CD4-positive, alpha-beta T cell (primary cell): ENCODE data around the gene UBL4B. TPM values are rescaled to one million over a fixed set of nuclear protein-coding genes. Genes with fewer than 3 reads are reported as not detected.

ENCODE experiments used
- ATAC-seq: fragments of 200-7000 bp; cut with Tn5 transposase; one replicate; pipeline ENCODE4 v1.10.0; 2022; ENCODE audit warnings: mild to moderate bottlenecking; ENCODE audit not compliant: poor library complexity
- CTCF ChIA-PET: fragments of 350-600 bp; sonication (Branson Sonifier 250); formaldehyde crosslinking; loops from one replicate; lab custom pipeline; 2021; ENCODE audit warnings: antibody characterized with exemption, inconsistent platforms; lab: Charles Lee
- POLR2A ChIA-PET: fragments of 350-600 bp; sonication (Branson Sonifier 250); formaldehyde crosslinking; loops from one replicate; lab custom pipeline; 2021; ENCODE audit warnings: antibody characterized with exemption, inconsistent platforms; lab: Charles Lee
- DNase-seq, 14 experiments: peaks; one replicate each; pipeline ENCODE4 v3.0.0-alpha.2; 2013 to 2020; ENCODE audit warnings: mixed read lengths in 2 of 14
- H3K27ac ChIP-seq, 2 donors: one replicate each; pipeline versions ENCODE4 v1.5.1 to v1.7.0; 2013; ENCODE audit warnings: low read length in 2 of 2, low read depth in 1 of 2, mild to moderate bottlenecking in 1 of 2
- H3K27me3 ChIP-seq, 2 experiments: 1 replicate in 1 of 2; 2 replicates in 1 of 2; pipeline versions ENCODE4 v1.6.1 to v1.7.0; 2013; ENCODE audit warnings: low read length in 2 of 2, control low read depth in 1 of 2, mild to moderate bottlenecking in 1 of 2, moderate library complexity in 1 of 2; ENCODE audit not compliant: insufficient read depth in 2 of 2, control insufficient read depth in 1 of 2
- H3K36me3 ChIP-seq: one replicate; pipeline ENCODE4 v1.6.1; 2013; ENCODE audit warnings: low read length, control low read depth; ENCODE audit not compliant: insufficient read depth
- H3K4me1 ChIP-seq: one replicate; pipeline ENCODE4 v1.6.1; 2013; ENCODE audit warnings: low read length, control low read depth; ENCODE audit not compliant: insufficient read depth
- H3K4me3 ChIP-seq: one replicate; pipeline ENCODE4 v1.5.1; 2013; ENCODE audit warnings: mild to moderate bottlenecking, low read length, moderate library complexity
- H3K9me3 ChIP-seq, 2 experiments: 1 replicate in 1 of 2; 2 replicates in 1 of 2; pipeline versions ENCODE4 v1.6.1 to v1.7.0; 2013; ENCODE audit warnings: low read length in 2 of 2, mild to moderate bottlenecking in 2 of 2, control low read depth in 1 of 2, moderate library complexity in 1 of 2; ENCODE audit not compliant: control insufficient read depth in 1 of 2, insufficient read depth in 1 of 2
- H3K27ac Mint-ChIP-seq: one replicate; pipeline ENCODE4 v1.8.0; 2020; ENCODE audit warnings: mixed read lengths
- H3K27me3 Mint-ChIP-seq: one replicate; pipeline ENCODE4 v1.8.0; 2021; ENCODE audit warnings: mixed read lengths
- H3K36me3 Mint-ChIP-seq: one replicate; pipeline ENCODE4 v1.8.0; 2021; ENCODE audit warnings: low read depth, mixed read lengths
- H3K4me1 Mint-ChIP-seq: one replicate; pipeline ENCODE4 v1.8.0; 2021; ENCODE audit warnings: low read depth, mixed read lengths
- H3K4me3 Mint-ChIP-seq: one replicate; pipeline ENCODE4 v1.8.0; 2020; ENCODE audit warnings: mild to moderate bottlenecking, mixed read lengths
- H3K9me3 Mint-ChIP-seq: one replicate; pipeline ENCODE4 v1.8.0; 2020; ENCODE audit warnings: mixed read lengths
- CTCF ChIP-seq: fragments of 200-600 bp; IDR thresholded peaks from one replicate; pipeline ENCODE4 v1.8.0; 2022; ENCODE audit warnings: antibody characterized with exemption, mild to moderate bottlenecking
- intact Hi-C, 2 experiments: fragments of 100-400 bp; cut with DNase I in 1 of 2; cut with micrococcal nuclease in 1 of 2; formaldehyde crosslinking; loops; one replicate each; pipeline versions ENCODE4 v1.15.1 to v1.9.0; 2023 to 2025; cut with DNase I, micrococcal nuclease
- total RNA-seq, 174 experiments: library from RNA in 2 of 174; stranded (reverse) in 2 of 174; gene quantifications; one replicate each; pipeline ENCODE4 v1.2.3 and lab custom pipeline; 2021 to 2026

The UBL4B gene
- total RNA-seq, 2 experiments from 2014 or later = not detected

GRCh38 chr1:110161165-110161564 is 48.9 kb downstream of the UBL4B start:
- no peaks in the 10 kb centered on the region for H3K36me3 Mint-ChIP-seq
- no peaks in the 10 kb centered on the region for H3K4me1 Mint-ChIP-seq
- H3K4me3 ChIP-seq = no peak overlapping the region
- ATAC-seq (no peak), DNase-seq (no peak)
- H3K9me3 Mint-ChIP-seq = peaks cover 2% of the 10 kb centered on the region
- no peak overlapping the region for H3K27ac ChIP-seq
- no peak for TF ChIP-seq CTCF
- ChIA-PET POLR2A (no interaction called here), CTCF (no interaction called here)
- peaks cover 0 to 21% of the 10 kb centered on the region in 2 experiments for H3K9me3 ChIP-seq
- H3K27ac Mint-ChIP-seq = no peak overlapping the region
- intact Hi-C loops = no loop called here
- H3K4me1 ChIP-seq = no peaks in the 10 kb centered on the region
- H3K27me3 ChIP-seq = peaks cover 8 to 13% of the 10 kb centered on the region in 2 experiments
- H3K27me3 Mint-ChIP-seq = peaks cover 45% of the 10 kb centered on the region
- H3K36me3 ChIP-seq = no peaks in the 10 kb centered on the region
- no peak overlapping the region for H3K4me3 Mint-ChIP-seq

- no peak for TF ChIP-seq CTCF
- Mint-ChIP-seq H3K27ac (no peak overlapping the region), H3K27me3 (peaks cover 38% of the 10 kb centered on the region), H3K36me3 (no peaks in the 10 kb centered on the region), H3K4me3 (no peak overlapping the region), H3K4me1 (no peaks in the 10 kb centered on the region), H3K9me3 (peaks cover 2% of the 10 kb centered on the region)
- Histone ChIP-seq H3K4me3 (no peak overlapping the region), H3K27me3 (peaks cover under 1 to 6% of the 10 kb centered on the region in 2 experiments), H3K27ac (no peak overlapping the region), H3K9me3 (peaks cover 0 to 19% of the 10 kb centered on the region in 2 experiments), H3K36me3 (no peaks in the 10 kb centered on the region), H3K4me1 (no peaks in the 10 kb centered on the region)
- ATAC-seq (no peak), DNase-seq (no peak)
- intact Hi-C loops = no loop called here
- ChIA-PET CTCF (no interaction called here), POLR2A (no interaction called here)
Observed at GRCh38 chr1:110161849-110162248, 49.6 kb downstream of the UBL4B start.

Other genes with a start within 250 kb of the UBL4B start
- gene CSF1, start 201.6 kb upstream of the UBL4B start, total RNA-seq = 1 to 10 TPM; 6.5 to 6.7 TPM
- gene AHCYL1, start 127.7 kb upstream of the UBL4B start, total RNA-seq = 1 to 10 TPM; 6.9 to 8.4 TPM
- gene STRIP1, start 77.8 kb upstream of the UBL4B start, total RNA-seq = 10 to 100 TPM; 74.3 to 80.9 TPM
- not detected for gene ALX3, start 41.8 kb upstream of the UBL4B start, total RNA-seq
- not detected for gene SLC6A17, start 38.1 kb downstream of the UBL4B start, total RNA-seq
- gene KCNC4, start 97.9 kb downstream of the UBL4B start, total RNA-seq = 10 to 100 TPM; 16.5 to 17.7 TPM
- 10 to 100 TPM; 49.4 to 49.7 TPM for gene RBM15, start 226.9 kb downstream of the UBL4B start, total RNA-seq